SK-N-SH (cell line): ENCODE data around the gene CBLB.

Source experiments
- CTCF ChIP-seq: fragments of 200-600 bp; sonication (generic); IDR thresholded peaks from 2 replicates; pipeline ENCODE4 v1.6.1; 2017; ENCODE audit warnings: antibody characterized with exemption, mild to moderate bottlenecking, moderate library complexity
- EZH2phosphoT487 ChIP-seq: fragments of 200-600 bp; sonication (generic); IDR thresholded peaks from 2 replicates; pipeline ENCODE4 v1.6.1; 2017; ENCODE audit warnings: low read depth, mixed run types, mild to moderate bottlenecking, antibody characterized with exemption, moderate library complexity, borderline replicate concordance
- TF ChIP-seq, protein P1 (sequence below): fragments of 150-350 bp; IDR thresholded peaks from 2 replicates; pipeline ENCODE4 v1.6.1; 2016; ENCODE audit warnings: mild to moderate bottlenecking, low read depth, low read length

DNA sequence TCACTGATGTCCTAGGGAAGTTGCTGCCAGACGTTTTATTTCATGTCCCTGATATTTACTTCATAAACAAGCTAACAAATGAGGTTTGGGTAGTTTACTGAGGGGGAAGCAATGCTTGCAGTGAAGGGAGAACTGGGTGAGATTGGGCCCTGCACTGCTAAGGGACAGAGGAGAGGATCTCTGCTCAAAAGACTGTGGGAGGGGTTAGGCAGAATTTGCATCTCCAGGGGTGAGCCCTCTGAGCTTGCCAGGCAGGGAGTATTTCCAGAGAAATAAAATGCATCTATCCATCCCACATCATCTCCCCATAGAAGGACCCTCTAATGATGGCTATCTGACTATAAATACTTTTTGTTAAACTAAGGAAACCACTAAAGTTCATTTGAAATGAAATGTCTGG is 215.6 kb downstream of the CBLB start:
- TF ChIP-seq, protein P1, sequence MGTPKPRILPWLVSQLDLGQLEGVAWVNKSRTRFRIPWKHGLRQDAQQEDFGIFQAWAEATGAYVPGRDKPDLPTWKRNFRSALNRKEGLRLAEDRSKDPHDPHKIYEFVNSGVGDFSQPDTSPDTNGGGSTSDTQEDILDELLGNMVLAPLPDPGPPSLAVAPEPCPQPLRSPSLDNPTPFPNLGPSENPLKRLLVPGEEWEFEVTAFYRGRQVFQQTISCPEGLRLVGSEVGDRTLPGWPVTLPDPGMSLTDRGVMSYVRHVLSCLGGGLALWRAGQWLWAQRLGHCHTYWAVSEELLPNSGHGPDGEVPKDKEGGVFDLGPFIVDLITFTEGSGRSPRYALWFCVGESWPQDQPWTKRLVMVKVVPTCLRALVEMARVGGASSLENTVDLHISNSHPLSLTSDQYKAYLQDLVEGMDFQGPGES = no peak
- TF ChIP-seq EZH2phosphoT487 (no peak), CTCF (no peak)
